ENCODE measurements around the gene ADAMTS6. TPM values are rescaled to one million over a fixed set of nuclear protein-coding genes. Genes with fewer than 3 reads are reported as not detected.

ADAMTS6 gene
- total and polyA plus RNA-seq, 2 donors (not counting 1 experiment from before 2014, with no cell fraction given) = 3.6 to 12.3 TPM

DNA sequence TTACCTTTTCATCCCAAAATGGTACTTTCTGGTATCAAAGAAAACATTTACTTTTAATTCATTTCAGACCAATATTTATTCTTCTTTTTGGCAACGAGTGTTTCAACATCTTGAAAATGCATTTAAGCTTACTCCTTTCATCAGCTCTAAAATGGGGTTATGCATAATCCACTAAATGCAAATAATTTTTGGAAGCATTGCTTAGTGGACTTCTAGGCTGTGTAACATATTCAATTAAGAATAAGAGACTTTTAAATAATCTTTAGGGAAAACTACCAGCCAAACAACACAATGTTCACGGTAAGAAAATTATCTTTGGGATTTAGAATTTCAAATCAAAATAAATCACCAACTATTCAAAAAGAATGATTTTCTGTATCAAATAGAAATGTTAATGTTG is 118.2 kb downstream of the ADAMTS6 start:
- no peaks in the 10 kb centered on the region for H3K36me3 ChIP-seq (replicated peaks in 1 of 2; ENCODE audit: control extremely low read depth in 1 of 2, control insufficient read depth in 1 of 2, extremely low read depth in 1 of 2, insufficient read depth in 2 of 2, low read length in 1 of 2)
- intact Hi-C loops (cut with micrococcal nuclease) = no loop called here
- H3K4me2 ChIP-seq (replicated peaks; ENCODE audit: low read depth, low read length, poor library complexity, severe bottlenecking) = no peak overlapping the region
- DNase-seq = no peak
- H3K9ac ChIP-seq (ENCODE audit: low read length) = no peak overlapping the region
- no peaks in the 10 kb centered on the region for H3K79me2 ChIP-seq (ENCODE audit: control insufficient read depth, insufficient read depth, low read length)
- no peak for TF ChIP-seq CTCF (IDR thresholded peaks at IDR 0.05)
- no peak for TF ChIP-seq EZH2 (IDR thresholded peaks at IDR 0.05; ENCODE audit: borderline replicate concordance, insufficient read depth, low read depth, low read length, poor library complexity, severe bottlenecking)
- POLR2A ChIA-PET = no interaction called here
- H3K4me1 ChIP-seq (ENCODE audit: control insufficient read depth in 2 of 2, insufficient read depth in 2 of 2, low read length in 2 of 2) = no peaks in the 10 kb centered on the region
- H4K20me1 ChIP-seq (ENCODE audit: control insufficient read depth, insufficient read depth, low read length, poor library complexity, severe bottlenecking) = no peaks in the 10 kb centered on the region
- no CpG with 5 or more reads among the region's 2 CpGs for WGBS (ENCODE audit: insufficient coverage)
- H3K9me3 Mint-ChIP-seq (ENCODE audit: insufficient read depth) = no peaks in the 10 kb centered on the region
- no peak overlapping the region for H3K4me3 ChIP-seq (ENCODE audit: control extremely low read depth in 1 of 5, extremely low read depth in 1 of 5, insufficient read depth in 1 of 5, low read depth in 2 of 5, low read length in 4 of 5)
- H3K4me3 Mint-ChIP-seq = no peak overlapping the region
- H3K9me3 ChIP-seq (ENCODE audit: control extremely low read depth in 1 of 3, control insufficient read depth in 2 of 3, insufficient read depth in 1 of 3, low read length in 2 of 3) = no peaks in the 10 kb centered on the region
- CTCF ChIA-PET = interaction anchor here (1.0 kb wide), 1 partner anchor 119 kb away, joined by 3 read pairs; the partner anchor contains the start of gene ADAMTS6
- no peak for ATAC-seq (ENCODE audit: low read depth)
- H3K27ac ChIP-seq (ENCODE audit: low read length in 2 of 2) = no peak overlapping the region
- no peaks in the 10 kb centered on the region for H3K4me1 Mint-ChIP-seq
- H3K27me3 Mint-ChIP-seq = no peaks in the 10 kb centered on the region
- H3K27me3 ChIP-seq (replicated peaks in 1 of 4; ENCODE audit: control extremely low read depth in 1 of 4, control insufficient read depth in 3 of 4, insufficient read depth in 4 of 4, low read length in 3 of 4) = no peaks in the 10 kb centered on the region
- no peak overlapping the region for H3K27ac Mint-ChIP-seq
- H2AFZ ChIP-seq (ENCODE audit: insufficient read depth, low read depth, low read length, poor library complexity, severe bottlenecking) = no peak overlapping the region

DNA sequence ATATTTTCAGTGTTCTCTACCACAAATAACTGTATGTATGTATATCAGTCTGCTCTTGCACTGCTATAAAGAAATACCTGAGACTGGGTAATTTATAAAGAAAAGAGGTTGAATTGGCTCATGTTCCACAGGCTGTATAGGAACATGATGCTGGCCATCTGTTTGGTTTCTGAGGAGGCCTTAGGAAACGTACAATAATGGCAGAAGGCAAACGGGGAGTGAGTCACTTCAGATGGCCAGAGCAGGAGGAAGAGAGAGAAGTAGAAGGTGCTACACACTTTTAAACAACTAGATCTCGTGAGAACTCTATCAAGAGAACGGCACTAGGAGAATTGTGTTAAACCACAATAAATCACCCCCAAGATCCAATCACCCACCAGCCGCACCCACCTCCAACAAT is 121.7 kb downstream of the ADAMTS6 start:
- Mint-ChIP-seq H3K4me3 (no peak overlapping the region), H3K27me3 (no peaks in the 10 kb centered on the region), H3K4me1 (no peaks in the 10 kb centered on the region), H3K27ac (no peak overlapping the region), H3K9me3 (ENCODE audit: insufficient read depth) (no peaks in the 10 kb centered on the region)
- Histone ChIP-seq H3K79me2 (ENCODE audit: control insufficient read depth, insufficient read depth, low read length) (no peaks in the 10 kb centered on the region), H3K27me3 (replicated peaks in 1 of 4; ENCODE audit: control extremely low read depth in 1 of 4, control insufficient read depth in 3 of 4, insufficient read depth in 4 of 4, low read length in 3 of 4) (no peaks in the 10 kb centered on the region), H3K4me3 (ENCODE audit: control extremely low read depth in 1 of 5, extremely low read depth in 1 of 5, insufficient read depth in 1 of 5, low read depth in 2 of 5, low read length in 4 of 5) (no peak overlapping the region), H3K9me3 (ENCODE audit: control extremely low read depth in 1 of 3, control insufficient read depth in 2 of 3, insufficient read depth in 1 of 3, low read length in 2 of 3) (no peaks in the 10 kb centered on the region), H3K27ac (ENCODE audit: low read length in 2 of 2) (no peak overlapping the region), H2AFZ (ENCODE audit: insufficient read depth, low read depth, low read length, poor library complexity, severe bottlenecking) (no peak overlapping the region), H3K36me3 (replicated peaks in 1 of 2; ENCODE audit: control extremely low read depth in 1 of 2, control insufficient read depth in 1 of 2, extremely low read depth in 1 of 2, insufficient read depth in 2 of 2, low read length in 1 of 2) (no peaks in the 10 kb centered on the region), H4K20me1 (ENCODE audit: control insufficient read depth, insufficient read depth, low read length, poor library complexity, severe bottlenecking) (peaks cover 6% of the 10 kb centered on the region), H3K4me1 (ENCODE audit: control insufficient read depth in 2 of 2, insufficient read depth in 2 of 2, low read length in 2 of 2) (no peaks in the 10 kb centered on the region), H3K9ac (ENCODE audit: low read length) (no peak overlapping the region), H3K4me2 (replicated peaks; ENCODE audit: low read depth, low read length, poor library complexity, severe bottlenecking) (no peak overlapping the region)
- no peak for TF ChIP-seq EZH2 (IDR thresholded peaks at IDR 0.05; ENCODE audit: borderline replicate concordance, insufficient read depth, low read depth, low read length, poor library complexity, severe bottlenecking)
- no peak for TF ChIP-seq CTCF (IDR thresholded peaks at IDR 0.05)
- 100% methylated on average over 1 of the region's 5 CpGs for WGBS (ENCODE audit: insufficient coverage)
- ATAC-seq (ENCODE audit: low read depth) (no peak), DNase-seq (no peak)
- ChIA-PET CTCF (no interaction called here), POLR2A (no interaction called here)
- intact Hi-C loops (cut with micrococcal nuclease) = no loop called here
